Measurements from ENCODE around the gene PLCB2.

Gene PLCB2

DNA sequence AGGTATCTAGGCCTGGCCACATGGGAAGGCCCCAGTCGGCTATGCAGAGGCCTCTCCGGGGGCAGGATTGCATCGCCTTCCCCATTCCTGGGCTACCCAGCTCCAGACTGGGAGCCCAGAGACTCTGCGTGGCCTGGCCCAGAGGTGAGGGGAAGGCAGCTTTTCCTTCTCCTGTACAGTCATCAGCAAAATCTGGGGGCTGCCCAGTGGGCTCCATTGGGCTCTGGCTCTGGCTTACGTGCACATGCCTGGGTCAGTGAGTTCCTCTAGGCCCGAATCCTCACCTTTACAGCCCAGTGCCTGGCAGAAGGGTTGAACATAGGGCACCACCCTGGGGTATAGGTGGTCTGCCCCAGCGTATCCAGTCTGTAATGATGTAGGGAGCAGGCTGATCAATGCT is 20.9 kb downstream of the PLCB2 start:
- Histone ChIP-seq H3K27me3 (ENCODE audit: control insufficient read depth in 1 of 2, insufficient read depth in 2 of 2, low read length in 2 of 2) (peaks cover 0 to 20% of the 10 kb centered on the region in 2 donors), H3K4me3 (ENCODE audit: low read depth in 1 of 2, low read length in 2 of 2) (no peak overlapping the region), H3K9ac (ENCODE audit: low read length) (no peak overlapping the region), H3K27ac (ENCODE audit: low read depth, low read length) (no peak overlapping the region), H3K4me1 (ENCODE audit: insufficient read depth, low read length) (peaks cover 11% of the 10 kb centered on the region), H3K36me3 (ENCODE audit: insufficient read depth, low read length) (no peaks in the 10 kb centered on the region), H3K9me3 (ENCODE audit: low read length) (no peaks in the 10 kb centered on the region)

GRCh38 chr15:40286061-40286532 is 21.6 kb downstream of the PLCB2 start:
- H3K36me3 ChIP-seq (ENCODE audit: insufficient read depth, low read length) = no peaks in the 10 kb centered on the region
- H3K4me1 ChIP-seq (ENCODE audit: insufficient read depth, low read length) = peaks cover 11% of the 10 kb centered on the region
- no peak overlapping the region for H3K9ac ChIP-seq (ENCODE audit: low read length)
- H3K4me3 ChIP-seq (ENCODE audit: low read depth in 1 of 2, low read length in 2 of 2) = no peak overlapping the region
- H3K27ac ChIP-seq (ENCODE audit: low read depth, low read length) = no peak overlapping the region
- no peaks in the 10 kb centered on the region for H3K9me3 ChIP-seq (ENCODE audit: low read length)
- H3K27me3 ChIP-seq (ENCODE audit: control insufficient read depth in 1 of 2, insufficient read depth in 2 of 2, low read length in 2 of 2) = peaks cover 6 to 26% of the 10 kb centered on the region in 2 donors

- Histone ChIP-seq H3K4me3 (ENCODE audit: low read depth in 1 of 2, low read length in 2 of 2) (no peak overlapping the region), H3K36me3 (ENCODE audit: insufficient read depth, low read length) (no peaks in the 10 kb centered on the region), H3K27me3 (ENCODE audit: control insufficient read depth in 1 of 2, insufficient read depth in 2 of 2, low read length in 2 of 2) (peaks cover 11 to 31% of the 10 kb centered on the region in 2 donors), H3K4me1 (ENCODE audit: insufficient read depth, low read length) (peaks cover 11% of the 10 kb centered on the region), H3K27ac (ENCODE audit: low read depth, low read length) (peak overlapping the region; percentile 10), H3K9me3 (ENCODE audit: low read length) (no peaks in the 10 kb centered on the region), H3K9ac (ENCODE audit: low read length) (no peak overlapping the region)
Measured at GRCh38 chr15:40285554-40286011, 22.2 kb downstream of the PLCB2 start.

GRCh38 chr15:40285151-40285550 is 22.6 kb downstream of the PLCB2 start:
- H3K27me3 ChIP-seq (ENCODE audit: control insufficient read depth in 1 of 2, insufficient read depth in 2 of 2, low read length in 2 of 2) = peaks cover 15 to 36% of the 10 kb centered on the region in 2 donors
- no peak overlapping the region for H3K4me3 ChIP-seq (ENCODE audit: low read depth in 1 of 2, low read length in 2 of 2)
- no peaks in the 10 kb centered on the region for H3K36me3 ChIP-seq (ENCODE audit: insufficient read depth, low read length)
- no peak overlapping the region for H3K9ac ChIP-seq (ENCODE audit: low read length)
- no peaks in the 10 kb centered on the region for H3K9me3 ChIP-seq (ENCODE audit: low read length)
- peak overlapping the region; percentile 42 for H3K27ac ChIP-seq (ENCODE audit: low read depth, low read length)
- peaks cover 11% of the 10 kb centered on the region for H3K4me1 ChIP-seq (ENCODE audit: insufficient read depth, low read length)

- no peaks in the 10 kb centered on the region for H3K36me3 ChIP-seq (ENCODE audit: insufficient read depth, low read length)
Measured at GRCh38 chr15:40283615-40284300, 24.0 kb downstream of the PLCB2 start.

DNA sequence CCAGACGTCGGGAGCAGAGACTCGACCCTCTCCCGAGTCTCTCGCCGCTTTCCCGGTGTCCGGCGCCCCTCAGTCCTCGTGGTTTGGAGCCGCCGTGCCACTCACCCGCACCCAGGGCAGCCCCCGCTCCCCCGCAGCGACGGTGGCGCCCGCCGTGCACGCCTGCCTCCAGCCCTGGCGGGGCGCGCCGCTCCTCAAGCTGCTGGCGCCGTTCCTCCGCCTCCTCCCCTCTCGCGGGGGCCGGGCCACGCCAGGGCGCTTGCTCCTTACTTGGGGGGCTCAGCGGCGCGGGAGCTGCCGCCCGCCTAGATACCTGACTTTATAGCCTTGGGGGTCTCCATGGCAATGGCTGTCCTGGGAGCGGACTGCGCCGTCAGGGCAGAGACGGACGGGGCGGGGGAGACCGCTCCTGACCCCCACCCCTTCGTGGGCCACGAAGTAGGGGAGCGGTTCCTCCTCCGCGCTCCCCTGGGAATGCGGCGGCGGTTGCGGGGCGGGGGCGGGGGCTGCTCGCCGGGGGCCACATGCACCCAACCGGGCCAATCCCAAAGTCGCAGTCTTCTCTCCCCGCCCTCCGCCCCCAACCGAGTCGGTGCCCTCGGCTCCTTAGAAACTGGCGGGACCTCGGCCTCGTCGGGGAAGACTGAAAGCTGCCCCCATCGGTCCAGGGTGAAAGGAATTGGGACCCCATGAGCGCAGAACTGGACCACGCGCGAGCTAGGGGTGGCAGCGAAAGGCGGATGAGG is 24.7 kb downstream of the PLCB2 start, which contains the start of gene ANKRD63:
Gene ANKRD63 (minus strand): TSS at position 196 of the 746 bp plus-strand sequence. CDS start 478 bp downstream, outside the sequence.
- Histone ChIP-seq H3K4me3 (ENCODE audit: low read depth in 1 of 2, low read length in 2 of 2) (peak within 1 kb of the TSS; percentile 35 to 53), H3K27me3 (ENCODE audit: control insufficient read depth in 1 of 2, insufficient read depth in 2 of 2, low read length in 2 of 2) (peaks cover 25 to 44% of the 10 kb centered on the region in 2 donors), H3K9me3 (ENCODE audit: low read length) (no peaks in the 10 kb centered on the region), H3K4me1 (ENCODE audit: insufficient read depth, low read length) (peaks cover 11% of the 10 kb centered on the region), H3K36me3 (ENCODE audit: insufficient read depth, low read length) (no peaks in the 10 kb centered on the region), H3K27ac (ENCODE audit: low read depth, low read length) (no peak within 1 kb of the TSS), H3K9ac (ENCODE audit: low read length) (no peak within 1 kb of the TSS)

More at GRCh38 chr15:40283615-40284300, 24.0 kb downstream of the PLCB2 start:
- Histone ChIP-seq H3K9me3 (ENCODE audit: low read length) (no peaks in the 10 kb centered on the region), H3K27ac (ENCODE audit: low read depth, low read length) (no peak overlapping the region), H3K27me3 (ENCODE audit: control insufficient read depth in 1 of 2, insufficient read depth in 2 of 2, low read length in 2 of 2) (peaks cover 24 to 44% of the 10 kb centered on the region in 2 donors), H3K9ac (ENCODE audit: low read length) (no peak overlapping the region), H3K4me3 (ENCODE audit: low read depth in 1 of 2, low read length in 2 of 2) (no peak overlapping the region), H3K4me1 (ENCODE audit: insufficient read depth, low read length) (peaks cover 11% of the 10 kb centered on the region)

GRCh38 chr15:40282147-40282868 is 25.4 kb downstream of the PLCB2 start:
- Histone ChIP-seq H3K27ac (ENCODE audit: low read depth, low read length) (no peak overlapping the region), H3K36me3 (ENCODE audit: insufficient read depth, low read length) (no peaks in the 10 kb centered on the region), H3K4me3 (ENCODE audit: low read depth in 1 of 2, low read length in 2 of 2) (peak overlapping the region; percentile 35 to 53), H3K4me1 (ENCODE audit: insufficient read depth, low read length) (peaks cover 11% of the 10 kb centered on the region), H3K27me3 (ENCODE audit: control insufficient read depth in 1 of 2, insufficient read depth in 2 of 2, low read length in 2 of 2) (peaks cover 25 to 44% of the 10 kb centered on the region in 2 donors), H3K9ac (ENCODE audit: low read length) (no peak overlapping the region), H3K9me3 (ENCODE audit: low read length) (no peaks in the 10 kb centered on the region)

GRCh38 chr15:40281801-40282146 is 26.0 kb downstream of the PLCB2 start:
- Histone ChIP-seq H3K36me3 (ENCODE audit: insufficient read depth, low read length) (no peaks in the 10 kb centered on the region), H3K27ac (ENCODE audit: low read depth, low read length) (no peak overlapping the region), H3K4me3 (ENCODE audit: low read depth in 1 of 2, low read length in 2 of 2) (peak overlapping the region in 1 of 2 donors; percentile 35), H3K9me3 (ENCODE audit: low read length) (no peaks in the 10 kb centered on the region), H3K27me3 (ENCODE audit: control insufficient read depth in 1 of 2, insufficient read depth in 2 of 2, low read length in 2 of 2) (peaks cover 25 to 46% of the 10 kb centered on the region in 2 donors), H3K9ac (ENCODE audit: low read length) (no peak overlapping the region), H3K4me1 (ENCODE audit: insufficient read depth, low read length) (peaks cover 11% of the 10 kb centered on the region)

GRCh38 chr15:40281057-40281800 is 26.5 kb downstream of the PLCB2 start:
- no peak overlapping the region for H3K27ac ChIP-seq (ENCODE audit: low read depth, low read length)
- peaks cover 11% of the 10 kb centered on the region for H3K4me1 ChIP-seq (ENCODE audit: insufficient read depth, low read length)
- no peaks in the 10 kb centered on the region for H3K9me3 ChIP-seq (ENCODE audit: low read length)
- H3K36me3 ChIP-seq (ENCODE audit: insufficient read depth, low read length) = no peaks in the 10 kb centered on the region
- no peak overlapping the region for H3K9ac ChIP-seq (ENCODE audit: low read length)
- no peak overlapping the region for H3K4me3 ChIP-seq (ENCODE audit: low read depth in 1 of 2, low read length in 2 of 2)
- H3K27me3 ChIP-seq (ENCODE audit: control insufficient read depth in 1 of 2, insufficient read depth in 2 of 2, low read length in 2 of 2) = peaks cover 25 to 47% of the 10 kb centered on the region in 2 donors

DNA sequence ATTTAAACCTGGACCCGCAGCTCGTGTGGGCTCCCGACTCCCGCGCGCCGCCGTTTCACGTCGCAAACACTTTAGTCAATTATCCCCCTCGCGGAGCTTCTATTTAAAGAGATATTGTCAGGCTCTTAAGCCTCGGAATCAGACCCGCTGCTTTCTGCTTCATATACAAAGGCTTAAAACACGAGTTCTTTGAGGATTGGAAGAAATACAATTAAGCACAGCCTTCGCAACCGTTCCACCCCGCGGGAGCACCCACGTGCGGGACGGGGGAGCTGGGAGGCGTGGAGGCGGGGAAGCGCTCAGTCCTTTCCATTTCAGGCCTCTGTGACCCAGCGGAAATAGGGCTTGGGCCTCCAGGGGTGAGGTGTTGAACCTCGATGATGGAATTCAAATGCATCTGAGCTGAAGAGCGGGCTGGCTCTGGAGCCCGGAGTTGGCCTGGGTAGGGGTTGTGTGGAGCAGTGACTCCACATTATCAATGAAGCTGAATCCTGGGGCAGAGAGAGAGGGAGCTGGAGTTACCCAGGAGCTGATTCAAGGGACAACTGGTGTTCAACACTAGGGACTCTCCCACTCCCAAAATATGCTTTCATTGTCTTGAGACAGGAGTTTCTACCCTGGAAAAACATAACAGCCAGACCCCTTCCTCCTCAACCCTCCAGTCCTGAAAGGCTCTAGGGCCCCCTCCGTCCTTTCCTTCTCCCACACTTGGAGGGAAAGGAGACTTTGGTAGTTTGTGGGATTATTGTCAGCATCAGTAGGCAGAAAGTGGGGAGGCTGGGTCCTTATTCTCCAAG is 27.3 kb downstream of the PLCB2 start:
- H3K4me3 ChIP-seq (ENCODE audit: low read depth in 1 of 2, low read length in 2 of 2) = peak overlapping the region in 1 of 2 donors; percentile 5
- H3K36me3 ChIP-seq (ENCODE audit: insufficient read depth, low read length) = no peaks in the 10 kb centered on the region
- H3K9me3 ChIP-seq (ENCODE audit: low read length) = no peaks in the 10 kb centered on the region
- no peak overlapping the region for H3K9ac ChIP-seq (ENCODE audit: low read length)
- H3K27me3 ChIP-seq (ENCODE audit: control insufficient read depth in 1 of 2, insufficient read depth in 2 of 2, low read length in 2 of 2) = peaks cover 25 to 47% of the 10 kb centered on the region in 2 donors
- peaks cover 6% of the 10 kb centered on the region for H3K4me1 ChIP-seq (ENCODE audit: insufficient read depth, low read length)
- H3K27ac ChIP-seq (ENCODE audit: low read depth, low read length) = no peak overlapping the region
